ENCODE measurements around the gene TSSK1B. TPM values are rescaled to one million over a fixed set of nuclear protein-coding genes. Genes with fewer than 3 reads are reported as not detected.

Gene TSSK1B
- total RNA-seq, result not detected in 2 replicates

GRCh38 chr5:113434889-113435288 is at the start of gene TSSK1B:
Gene TSSK1B (minus strand): TSS chr5:113434989. CDS start chr5:113434839, 150 bp downstream.

Other genes with a start within 250 kb of the TSSK1B start
- gene MCC, start 53.5 kb upstream of the TSSK1B start, total RNA-seq, result 11.9 and 17.3 TPM in 2 replicates
- gene YTHDC2, start 78.7 kb upstream of the TSSK1B start, total RNA-seq, result 38.0 and 41.8 TPM in 2 replicates

Data from dermis lymphatic vessel endothelial cell (primary cell).